Measurements from ENCODE around the gene GSX1. TPM values are rescaled to one million over a fixed set of nuclear protein-coding genes. Genes with fewer than 3 reads are reported as not detected.
A peak's percentile ranks its signal among the peaks of the same experiment; 100 is the strongest.
"Not testable (repeated sequence)": the region's sequence is repeated elsewhere in the genome, so short reads cannot be mapped to it uniquely, and the experiment has no call there.

Gene GSX1
- not detected for total RNA-seq

- peaks cover 0 to 57% of the 10 kb centered on the region in 2 donors for H3K4me1 ChIP-seq
- peak within 1 kb of the TSS; percentile 0 to 38 for H3K4me3 ChIP-seq
- H3K27me3 ChIP-seq: peaks cover 66 to 88% of the 10 kb centered on the region in 2 donors
- H3K36me3 ChIP-seq: no peaks in the 10 kb centered on the region
- DNase-seq (ENCODE audit: low spot score): no peak
- no peak within 1 kb of the TSS for H3K27ac ChIP-seq
- TF ChIP-seq, protein P1, sequence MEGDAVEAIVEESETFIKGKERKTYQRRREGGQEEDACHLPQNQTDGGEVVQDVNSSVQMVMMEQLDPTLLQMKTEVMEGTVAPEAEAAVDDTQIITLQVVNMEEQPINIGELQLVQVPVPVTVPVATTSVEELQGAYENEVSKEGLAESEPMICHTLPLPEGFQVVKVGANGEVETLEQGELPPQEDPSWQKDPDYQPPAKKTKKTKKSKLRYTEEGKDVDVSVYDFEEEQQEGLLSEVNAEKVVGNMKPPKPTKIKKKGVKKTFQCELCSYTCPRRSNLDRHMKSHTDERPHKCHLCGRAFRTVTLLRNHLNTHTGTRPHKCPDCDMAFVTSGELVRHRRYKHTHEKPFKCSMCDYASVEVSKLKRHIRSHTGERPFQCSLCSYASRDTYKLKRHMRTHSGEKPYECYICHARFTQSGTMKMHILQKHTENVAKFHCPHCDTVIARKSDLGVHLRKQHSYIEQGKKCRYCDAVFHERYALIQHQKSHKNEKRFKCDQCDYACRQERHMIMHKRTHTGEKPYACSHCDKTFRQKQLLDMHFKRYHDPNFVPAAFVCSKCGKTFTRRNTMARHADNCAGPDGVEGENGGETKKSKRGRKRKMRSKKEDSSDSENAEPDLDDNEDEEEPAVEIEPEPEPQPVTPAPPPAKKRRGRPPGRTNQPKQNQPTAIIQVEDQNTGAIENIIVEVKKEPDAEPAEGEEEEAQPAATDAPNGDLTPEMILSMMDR (IDR thresholded peaks at IDR 0.05): no peak
- H3K9me3 ChIP-seq: no peaks in the 10 kb centered on the region
These were observed at the start of gene GSX1 for GRCh38 chr13:27792393-27793218. GSX1 (plus strand) TSS chr13:27792483; CDS start chr13:27792691, 208 bp downstream.

DNA sequence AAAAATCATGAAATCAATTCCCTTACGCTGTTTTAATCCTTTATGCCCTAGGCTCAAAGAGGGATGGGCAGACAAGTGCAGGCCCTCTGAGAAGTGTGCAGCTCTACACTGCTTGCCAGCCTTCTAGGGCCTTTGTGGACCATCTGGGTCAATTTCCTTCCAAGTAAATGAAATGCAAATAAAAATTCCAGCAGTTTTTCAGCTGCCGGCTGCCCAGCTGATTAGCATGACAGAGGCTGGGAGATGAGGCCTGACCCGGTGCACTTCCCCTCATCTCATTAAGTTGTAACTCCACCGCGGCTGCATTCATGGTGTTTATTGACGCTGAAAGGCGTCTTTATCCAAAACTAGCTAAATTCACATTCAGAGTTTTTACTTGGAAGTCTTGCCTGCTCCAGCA is 47.5 kb upstream of the GSX1 start:
- TF ChIP-seq, protein P1 (IDR thresholded peaks at IDR 0.05): no peak
- H3K27ac ChIP-seq: no peak overlapping the region
- H3K4me1 ChIP-seq: no peaks in the 10 kb centered on the region
- H3K4me3 ChIP-seq: no peak overlapping the region
- no peaks in the 10 kb centered on the region for H3K27me3 ChIP-seq
- no peaks in the 10 kb centered on the region for H3K9me3 ChIP-seq
- DNase-seq (ENCODE audit: low spot score): no peak
- H3K36me3 ChIP-seq: no peaks in the 10 kb centered on the region

DNA sequence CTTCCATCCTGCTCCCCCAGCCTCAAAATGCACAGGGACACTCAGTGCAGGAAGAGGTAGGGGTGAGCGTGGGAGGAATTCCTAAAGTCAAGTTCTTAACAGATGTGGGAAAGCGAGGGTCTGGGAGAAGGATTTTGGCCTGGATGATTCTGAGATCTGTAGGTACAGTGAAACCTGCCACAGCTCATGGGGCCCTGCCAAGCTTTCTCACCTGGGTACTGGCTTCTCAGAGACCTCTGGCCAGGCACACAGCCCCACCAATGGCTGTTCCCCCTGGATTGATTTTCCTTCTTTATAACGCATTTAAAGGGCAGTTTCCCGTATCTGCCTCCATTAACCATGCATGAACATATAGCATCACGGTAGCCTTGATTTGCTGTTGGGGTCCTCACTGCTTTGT is 47.0 kb upstream of the GSX1 start:
- Histone ChIP-seq H3K27me3 (no peaks in the 10 kb centered on the region), H3K4me3 (no peak overlapping the region), H3K27ac (no peak overlapping the region), H3K36me3 (no peaks in the 10 kb centered on the region), H3K4me1 (no peaks in the 10 kb centered on the region), H3K9me3 (no peaks in the 10 kb centered on the region)
- TF ChIP-seq, protein P1 (IDR thresholded peaks at IDR 0.05): no peak
- no peak for DNase-seq (ENCODE audit: low spot score)

DNA sequence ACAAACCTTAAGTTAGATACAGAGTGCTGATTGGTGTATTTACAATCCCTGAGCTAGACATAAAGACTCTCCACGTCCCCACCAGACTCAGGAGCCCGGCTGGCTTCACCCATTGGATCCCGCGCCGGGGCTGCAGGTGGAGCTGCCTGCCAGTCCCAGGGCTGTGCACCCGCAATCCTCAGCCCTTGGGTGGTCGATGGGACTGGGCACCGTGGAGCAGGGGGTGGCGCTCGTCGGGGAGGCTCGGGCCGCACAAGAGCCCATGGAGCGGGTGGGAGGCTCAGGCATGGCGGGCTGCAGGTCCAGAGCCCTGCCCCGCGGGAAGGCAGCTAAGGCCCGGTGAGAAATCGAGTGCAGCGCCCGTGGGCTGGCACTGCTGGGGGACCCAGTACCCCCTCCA is 44.1 kb upstream of the GSX1 start:
- DNase-seq (ENCODE audit: low spot score); H3K27ac ChIP-seq; H3K9me3 ChIP-seq; H3K4me1 ChIP-seq; H3K27me3 ChIP-seq; H3K4me3 ChIP-seq; H3K36me3 ChIP-seq: not testable (repeated sequence)

DNA sequence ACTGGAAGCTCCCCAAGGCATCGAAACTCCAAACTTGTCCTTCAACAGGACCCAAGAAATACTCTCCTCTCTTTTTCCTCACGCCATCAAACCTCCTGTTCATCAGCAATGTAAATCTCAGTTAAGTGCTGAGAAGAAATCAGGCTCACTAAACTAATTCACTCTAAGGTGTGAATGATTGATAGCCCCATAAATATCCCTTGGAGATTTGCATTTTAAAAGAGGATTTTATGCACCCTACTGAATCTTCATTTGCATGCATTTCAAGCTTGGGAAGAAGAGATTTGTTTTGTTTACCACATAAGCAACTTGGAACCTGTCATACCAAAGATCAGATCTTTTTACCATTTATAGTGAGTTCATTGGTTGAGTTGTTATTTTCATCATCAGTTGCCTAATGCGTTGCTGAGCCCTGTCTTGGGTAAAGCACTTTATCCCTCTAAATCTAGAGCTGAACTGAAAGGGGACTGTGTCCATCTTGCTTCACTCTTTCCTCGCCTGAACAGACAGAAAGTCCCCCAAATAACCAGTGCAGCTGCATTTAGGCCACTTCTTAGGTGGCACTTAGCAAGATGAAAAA is 40.2 kb upstream of the GSX1 start:
- DNase-seq (ENCODE audit: low spot score): no peak
- no peak overlapping the region for H3K4me3 ChIP-seq
- no peak overlapping the region for H3K27ac ChIP-seq
- H3K27me3 ChIP-seq: no peaks in the 10 kb centered on the region
- H3K4me1 ChIP-seq: no peaks in the 10 kb centered on the region
- no peaks in the 10 kb centered on the region for H3K9me3 ChIP-seq
- TF ChIP-seq, protein P1 (IDR thresholded peaks at IDR 0.05): no peak
- H3K36me3 ChIP-seq: no peaks in the 10 kb centered on the region

- no peaks in the 10 kb centered on the region for H3K27me3 ChIP-seq
- no peaks in the 10 kb centered on the region for H3K36me3 ChIP-seq
These were observed 26.6 kb upstream of the GSX1 start for GRCh38 chr13:27765650-27766049.

More at GRCh38 chr13:27765650-27766049, 26.6 kb upstream of the GSX1 start:
- H3K4me3 ChIP-seq: no peak overlapping the region
- TF ChIP-seq, protein P1 (IDR thresholded peaks at IDR 0.05): no peak
- DNase-seq (ENCODE audit: low spot score): no peak
- H3K27ac ChIP-seq: no peak overlapping the region
- H3K4me1 ChIP-seq: no peaks in the 10 kb centered on the region
- H3K9me3 ChIP-seq: no peaks in the 10 kb centered on the region

Measured in right atrium auricular region (tissue), 2 donors.